Esophagus mucosa (tissue), 1 donor: ENCODE results near the gene MAEA. TPM values are rescaled to one million over a fixed set of nuclear protein-coding genes. Genes with fewer than 3 reads are reported as not detected.
A peak's percentile ranks its signal among the peaks of the same experiment; 100 is the strongest.
"Not testable (repeated sequence)": the region's sequence is repeated elsewhere in the genome, so short reads cannot be mapped to it uniquely, and the experiment has no call there.

Experiments
- ATAC-seq: fragments of 200-7000 bp; cut with Tn5 transposase; one replicate; pipeline ENCODE4 v1.9.1; 2020
- total RNA-seq: library from RNA; stranded (reverse); gene quantifications from one replicate; pipeline ENCODE4 v1.2.4, GENCODE V29; 2023
- donor health status: DM: yes; HTN: yes; CAD: no.

The MAEA gene
- total RNA-seq, 1 donor from 2014 or later, result 59.4 TPM

GRCh38 chr4:1335193-1335883 is 45.6 kb downstream of the MAEA start:
- ATAC-seq, result not testable (repeated sequence)

- no peak for ATAC-seq
Measured at GRCh38 chr4:1336088-1336491, 46.4 kb downstream of the MAEA start.

DNA sequence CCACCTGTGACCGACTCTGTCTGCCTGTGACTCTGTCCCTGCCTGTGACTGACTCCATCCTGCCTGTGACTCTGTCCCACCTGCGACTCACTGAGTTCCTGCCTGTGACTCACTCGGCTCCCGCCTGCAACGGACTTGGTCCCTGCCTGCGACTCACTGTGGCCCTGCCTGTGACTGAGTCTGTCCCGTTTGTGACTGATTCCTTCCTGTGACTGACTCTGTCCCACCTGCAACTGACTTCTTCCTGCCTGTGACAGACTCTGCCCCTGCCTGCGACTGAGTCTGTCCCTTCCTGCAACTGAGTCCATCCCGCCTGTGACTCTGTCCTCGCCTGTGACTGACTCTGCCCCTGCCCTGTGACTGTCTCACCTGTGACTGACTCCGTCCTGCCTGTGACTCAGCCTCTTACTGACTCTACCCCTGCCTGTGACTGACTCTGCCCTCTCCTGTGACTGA is 47.7 kb downstream of the MAEA start:
- ATAC-seq, result peak; percentile 79

- no peak for ATAC-seq
Measured at GRCh38 chr4:1337951-1338751, 48.5 kb downstream of the MAEA start.

DNA sequence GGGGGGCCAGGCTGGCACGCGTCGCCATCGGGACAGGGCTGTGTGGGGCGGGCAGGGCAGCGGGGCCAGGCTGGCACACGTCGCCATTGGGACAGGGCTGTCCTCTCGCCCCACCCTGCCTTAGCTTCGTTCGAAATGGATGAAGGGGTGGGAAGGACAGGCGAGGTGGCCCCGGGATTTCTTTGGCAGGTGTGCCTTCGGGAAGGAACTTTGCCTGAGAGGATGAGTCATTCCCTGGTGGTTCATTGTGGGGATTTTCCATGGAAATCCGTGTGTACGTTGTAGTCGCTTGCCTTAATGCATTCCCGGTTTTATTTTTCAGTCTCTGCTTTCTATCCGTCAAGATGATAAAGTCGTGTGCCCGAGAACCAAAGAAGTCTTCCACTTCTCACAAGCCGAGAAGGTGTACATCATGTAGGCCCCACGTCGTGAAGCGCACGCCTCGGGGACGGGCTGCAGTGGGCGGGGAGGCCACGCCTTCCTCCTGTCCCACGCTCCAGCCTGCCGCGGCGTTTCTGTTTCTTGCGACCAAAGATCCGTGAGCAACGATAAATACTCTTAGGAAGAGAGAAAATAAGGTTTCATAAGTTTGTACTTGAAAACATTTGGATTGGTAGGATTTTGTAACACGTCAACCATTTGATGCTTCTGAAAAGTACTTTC is 49.2 kb downstream of the MAEA start:
- ATAC-seq, result peak; percentile 2

DNA sequence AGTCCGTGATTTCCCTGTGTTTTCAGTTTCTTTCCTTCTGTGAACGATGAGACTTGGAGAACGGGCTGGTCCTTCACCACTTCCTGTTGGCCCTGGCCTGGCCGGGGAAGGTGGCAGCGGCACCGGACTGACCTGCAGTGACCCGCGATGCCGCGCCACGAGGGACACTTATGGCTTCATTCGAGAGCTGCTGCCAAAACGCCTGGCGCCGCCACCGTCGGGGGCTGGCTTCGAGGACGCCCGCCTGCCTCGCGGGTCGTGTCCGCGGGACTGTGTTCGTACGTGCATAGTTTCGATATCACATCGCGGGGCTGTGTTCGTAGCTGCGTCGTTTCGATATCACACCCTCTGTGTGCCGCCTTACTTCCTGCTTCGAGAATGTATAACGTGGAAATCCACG is 49.8 kb downstream of the MAEA start:
- ATAC-seq, result no peak

DNA sequence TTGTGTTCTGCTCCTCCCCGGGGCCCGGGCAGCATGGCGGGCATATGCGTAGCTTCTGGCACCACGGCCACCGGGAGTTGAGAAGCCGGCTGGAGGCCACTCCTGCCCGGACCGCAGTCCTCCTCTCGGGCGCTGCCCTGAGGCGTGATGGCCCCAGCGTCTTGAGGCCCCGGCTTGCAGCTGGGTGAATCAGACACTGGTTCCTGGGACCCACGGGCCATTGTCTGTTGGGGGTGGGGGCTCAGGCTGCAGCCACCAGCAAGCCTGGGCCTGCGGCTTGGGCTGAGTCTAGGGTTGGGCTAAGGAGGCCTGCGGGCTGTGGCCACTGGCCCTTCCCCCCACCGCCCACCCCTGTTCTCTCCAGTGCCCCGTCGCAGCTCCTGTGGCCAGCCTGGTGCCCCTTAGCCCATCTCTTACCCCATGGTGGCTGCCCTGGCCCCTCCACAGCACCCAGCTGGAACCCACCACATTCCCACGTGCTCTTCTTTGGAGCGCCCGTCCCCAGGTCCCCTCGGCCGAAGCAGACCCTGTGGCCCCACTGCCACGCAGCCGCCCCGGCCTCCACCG is 50.6 kb downstream of the MAEA start:
- no peak for ATAC-seq

- no peak for ATAC-seq
Measured at GRCh38 chr4:1340861-1341260, 51.2 kb downstream of the MAEA start.

DNA sequence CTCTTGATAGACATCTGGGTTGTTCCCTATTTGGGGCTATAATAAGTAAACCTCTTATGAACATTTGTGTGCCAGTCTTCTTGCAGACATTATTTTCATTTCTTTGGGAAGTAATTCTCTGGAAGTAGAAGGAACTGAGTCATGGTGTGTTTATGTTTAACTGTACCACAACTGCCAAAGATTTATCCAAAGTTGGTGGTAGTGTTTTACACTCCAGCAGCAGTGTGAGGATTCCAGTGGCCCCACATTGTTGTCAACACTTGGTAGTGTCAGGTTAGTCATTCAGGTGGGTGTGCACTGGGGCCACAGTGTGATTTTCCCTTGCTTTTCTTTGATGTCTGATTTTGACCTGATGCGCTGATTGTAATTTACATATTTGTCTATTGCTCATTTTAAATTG is 52.3 kb downstream of the MAEA start:
- no peak for ATAC-seq

GRCh38 chr4:1344696-1345095 is 55.0 kb downstream of the MAEA start:
- ATAC-seq, result no peak

DNA sequence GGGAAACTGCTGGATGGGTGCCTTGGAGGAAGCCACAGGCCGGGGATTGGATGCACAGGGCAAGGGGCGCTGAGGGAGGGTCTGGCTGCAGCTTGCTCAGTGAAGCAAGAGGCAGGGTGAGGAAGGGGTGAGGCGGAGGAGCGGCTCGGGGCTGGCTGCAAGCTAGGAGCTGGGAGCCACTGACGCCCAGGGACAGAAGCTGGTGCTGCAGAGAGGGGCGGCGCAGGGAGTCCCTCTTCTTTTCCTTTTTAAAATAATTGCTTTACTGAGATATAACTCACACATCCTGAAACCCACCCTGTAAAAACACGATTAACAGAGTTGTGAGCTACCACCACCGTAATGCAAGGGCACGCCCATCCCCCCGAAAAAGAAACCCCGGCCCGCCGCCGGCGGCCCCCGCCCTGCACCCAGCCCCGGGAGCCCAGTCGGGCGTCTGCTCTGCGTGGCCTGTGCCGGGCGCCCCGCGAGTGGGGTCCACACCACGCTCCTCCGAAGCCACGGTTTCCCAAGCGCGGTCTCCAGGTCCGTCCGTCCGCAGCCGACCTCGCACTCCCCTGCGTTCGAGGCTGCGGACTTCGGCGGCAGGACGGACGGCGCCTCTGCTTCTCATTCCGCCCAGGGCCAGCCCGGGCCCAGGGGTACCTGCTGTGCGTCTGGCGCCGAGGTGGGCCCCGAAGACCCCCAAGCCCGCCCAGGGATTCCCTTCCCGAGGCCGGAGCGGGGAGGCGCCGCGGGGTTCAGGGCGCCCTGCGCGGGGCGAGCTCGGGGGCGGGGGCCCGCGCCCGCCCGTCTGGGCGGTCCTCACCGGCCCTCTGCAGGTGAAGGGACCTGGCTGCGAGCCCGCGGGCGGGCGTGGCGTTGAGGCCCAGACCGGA is 56.5 kb downstream of the MAEA start:
- ATAC-seq, result peak; percentile 55

DNA sequence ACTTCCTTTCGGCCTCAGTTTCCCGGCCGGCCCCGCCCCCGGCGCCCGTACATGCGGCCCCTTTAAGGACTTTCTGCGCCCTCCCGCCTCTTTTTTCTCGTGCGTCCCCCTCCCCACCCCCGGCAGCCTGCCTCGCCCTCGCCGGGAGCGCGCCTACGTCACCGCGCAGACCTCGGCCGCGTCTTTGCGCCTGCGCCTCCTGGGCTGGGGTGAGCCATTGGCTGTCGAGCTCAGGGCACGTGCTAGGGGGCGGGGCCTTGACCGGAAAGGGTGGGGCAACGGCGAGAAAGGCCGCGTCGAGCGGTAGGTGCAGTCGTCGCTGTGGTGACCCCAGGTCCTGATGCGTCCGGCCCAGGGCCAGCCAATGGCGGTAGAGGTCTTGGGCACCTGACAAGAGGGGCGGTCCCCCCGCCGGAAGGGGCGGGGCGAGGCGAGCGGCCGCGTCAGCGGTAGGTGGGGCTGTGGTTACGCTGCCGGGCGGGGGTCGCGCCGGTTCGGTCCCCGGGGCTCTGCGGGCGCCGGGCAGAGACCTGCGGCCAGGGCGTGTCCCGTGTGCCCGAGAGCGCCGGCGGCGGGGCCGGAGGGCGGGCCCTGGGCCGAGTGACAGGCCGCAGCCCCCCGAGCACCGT is 57.2 kb downstream of the MAEA start, which contains the start of gene UVSSA:
Gene UVSSA, plus strand, starts transcription at position 428 of the 629 bp plus-strand sequence. CDS start 884 bp downstream, outside the sequence.
- peak; percentile 96 for ATAC-seq

DNA sequence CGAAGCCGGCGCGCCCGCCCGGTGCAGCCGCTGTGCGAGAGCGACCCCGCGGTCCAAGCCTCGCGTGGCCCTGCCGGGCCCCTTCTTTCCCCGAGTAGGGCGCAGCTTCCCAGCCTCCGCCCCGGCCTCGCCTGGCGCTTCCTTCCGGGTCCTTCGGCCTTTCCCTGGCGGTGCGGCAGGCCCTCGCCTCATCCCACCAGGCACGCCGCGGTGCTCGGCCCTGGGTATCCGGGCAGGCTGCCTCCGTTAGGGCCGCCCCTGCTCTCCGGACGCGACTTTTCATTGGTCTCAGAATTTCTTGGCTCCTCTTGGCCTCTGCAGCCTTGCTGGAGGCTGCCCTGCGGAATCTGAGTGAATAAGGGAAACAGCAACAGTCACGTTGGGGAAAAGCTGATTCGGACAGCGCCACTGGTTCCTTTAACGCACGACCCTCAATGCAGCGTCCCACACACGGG is 57.7 kb downstream of the MAEA start:
- ATAC-seq, result peak; percentile 20

DNA sequence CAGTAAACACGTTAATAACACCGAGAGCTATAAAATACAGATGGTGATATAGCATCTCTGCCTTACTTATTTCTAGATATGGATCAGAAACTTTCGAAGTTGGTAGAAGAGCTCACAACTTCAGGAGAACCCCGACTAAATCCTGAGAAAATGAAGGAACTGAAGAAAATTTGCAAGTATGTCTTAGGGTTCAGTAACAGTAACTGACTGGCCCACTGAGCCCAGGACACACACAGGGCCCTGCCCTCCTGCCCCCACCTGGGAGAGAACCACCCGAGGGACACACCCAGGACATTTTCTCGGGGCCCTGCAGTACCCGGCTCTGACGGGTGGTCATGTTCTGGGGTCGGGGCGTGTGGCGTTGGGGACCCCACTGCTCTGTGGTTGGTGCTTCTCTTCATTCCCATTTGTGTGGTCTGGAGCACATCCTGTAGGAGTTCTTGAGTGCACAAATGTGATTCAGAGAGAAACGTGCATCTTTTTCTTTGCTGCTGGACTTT is 58.4 kb downstream of the MAEA start:
- ATAC-seq, result no peak

DNA sequence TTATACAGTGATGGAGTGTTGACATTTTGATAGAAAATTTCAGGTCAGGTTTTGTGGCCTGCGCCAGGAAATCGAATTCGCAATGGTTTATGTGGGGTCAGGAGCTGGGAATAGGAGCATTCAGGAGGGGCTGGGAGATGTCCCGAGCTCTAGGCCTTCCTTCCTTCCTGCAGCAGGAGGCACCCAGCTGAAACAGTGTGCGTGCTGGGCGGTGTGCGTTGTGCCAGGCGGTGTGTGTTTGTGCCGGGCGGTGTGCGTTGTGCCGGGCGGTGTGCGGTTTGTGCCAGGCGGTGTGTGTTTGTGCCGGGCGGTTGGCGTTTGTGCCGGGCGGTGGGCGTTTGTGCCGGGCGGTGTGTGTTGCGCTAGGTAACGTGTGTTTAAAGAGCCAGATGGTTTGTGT is 59.1 kb downstream of the MAEA start:
- no peak for ATAC-seq

DNA sequence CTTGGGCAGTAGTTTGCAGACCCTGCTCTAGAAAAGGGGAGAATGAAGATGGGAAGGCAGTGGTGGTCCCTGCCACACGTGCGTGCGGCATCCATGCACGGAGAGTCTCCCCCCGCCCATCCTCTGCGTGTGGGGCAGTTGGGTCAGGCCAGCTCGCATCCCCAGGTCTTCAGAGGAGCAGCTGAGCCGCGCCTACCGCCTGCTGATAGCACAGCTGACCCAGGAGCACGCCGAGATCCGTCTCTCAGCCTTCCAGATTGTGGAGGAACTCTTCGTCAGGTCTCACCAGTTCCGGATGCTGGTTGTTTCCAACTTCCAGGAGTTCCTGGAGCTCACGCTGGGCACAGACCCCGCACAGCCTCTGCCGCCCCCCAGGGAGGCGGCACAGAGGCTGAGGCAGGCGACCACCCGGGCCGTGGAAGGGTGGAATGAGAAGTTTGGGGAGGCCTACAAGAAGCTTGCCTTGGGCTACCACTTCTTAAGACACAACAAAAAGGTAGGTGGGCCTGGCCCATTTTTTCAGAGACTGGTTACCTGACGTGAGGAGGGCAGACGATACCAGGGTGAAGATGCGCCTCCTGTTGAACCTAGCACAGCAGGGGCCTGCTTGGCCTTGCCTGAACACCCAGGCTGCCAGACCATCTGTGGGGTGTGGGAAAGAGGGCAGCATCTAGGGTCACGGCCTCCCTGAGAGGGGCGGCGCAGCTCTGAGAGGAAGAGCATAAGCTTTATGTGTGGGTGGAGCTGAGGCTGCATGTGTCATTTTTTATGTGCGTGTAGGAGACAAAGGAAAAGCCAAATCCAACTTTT is 59.9 kb downstream of the MAEA start:
- no peak for ATAC-seq

- ATAC-seq, result no peak
Measured at GRCh38 chr4:1350169-1350520, 60.5 kb downstream of the MAEA start.

GRCh38 chr4:1351854-1352566 is 62.3 kb downstream of the MAEA start:
- ATAC-seq, result peak; percentile 50

DNA sequence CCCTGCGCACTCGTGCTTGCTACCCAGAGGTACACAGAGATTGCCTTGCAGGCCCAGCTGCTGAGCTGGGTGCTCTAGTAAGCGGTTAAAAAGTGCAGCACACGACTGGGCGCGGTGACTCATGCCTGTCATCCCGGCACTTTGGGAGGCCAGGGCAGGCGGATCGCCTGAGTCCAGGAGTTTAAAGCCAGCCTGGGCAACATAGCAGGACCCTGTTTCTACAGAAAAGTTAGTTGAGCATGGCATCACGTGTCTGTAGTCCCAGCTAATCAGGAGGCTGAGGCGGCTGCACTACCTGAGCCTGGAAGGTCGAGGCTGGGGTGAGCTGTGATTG is 62.8 kb downstream of the MAEA start:
- no peak for ATAC-seq
